ENCODE results near the gene CLSTN2.

- TF ChIP-seq, protein P1, sequence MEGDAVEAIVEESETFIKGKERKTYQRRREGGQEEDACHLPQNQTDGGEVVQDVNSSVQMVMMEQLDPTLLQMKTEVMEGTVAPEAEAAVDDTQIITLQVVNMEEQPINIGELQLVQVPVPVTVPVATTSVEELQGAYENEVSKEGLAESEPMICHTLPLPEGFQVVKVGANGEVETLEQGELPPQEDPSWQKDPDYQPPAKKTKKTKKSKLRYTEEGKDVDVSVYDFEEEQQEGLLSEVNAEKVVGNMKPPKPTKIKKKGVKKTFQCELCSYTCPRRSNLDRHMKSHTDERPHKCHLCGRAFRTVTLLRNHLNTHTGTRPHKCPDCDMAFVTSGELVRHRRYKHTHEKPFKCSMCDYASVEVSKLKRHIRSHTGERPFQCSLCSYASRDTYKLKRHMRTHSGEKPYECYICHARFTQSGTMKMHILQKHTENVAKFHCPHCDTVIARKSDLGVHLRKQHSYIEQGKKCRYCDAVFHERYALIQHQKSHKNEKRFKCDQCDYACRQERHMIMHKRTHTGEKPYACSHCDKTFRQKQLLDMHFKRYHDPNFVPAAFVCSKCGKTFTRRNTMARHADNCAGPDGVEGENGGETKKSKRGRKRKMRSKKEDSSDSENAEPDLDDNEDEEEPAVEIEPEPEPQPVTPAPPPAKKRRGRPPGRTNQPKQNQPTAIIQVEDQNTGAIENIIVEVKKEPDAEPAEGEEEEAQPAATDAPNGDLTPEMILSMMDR (conservative IDR thresholded peaks at IDR 0.05; ENCODE audit: low read depth, low read length), result no peak
- TF ChIP-seq USF2 (IDR thresholded peaks at IDR 0.05; ENCODE audit: low read depth, low read length), result no peak
- TF ChIP-seq MXI1 (IDR thresholded peaks at IDR 0.05; ENCODE audit: borderline replicate concordance, low read depth, low read length), result no peak
- no peak for TF ChIP-seq MAFK (IDR thresholded peaks at IDR 0.05; ENCODE audit: low read depth, low read length)
- no peak for TF ChIP-seq POLR2A (IDR thresholded peaks at IDR 0.05; ENCODE audit: low read depth, low read length)
- TF ChIP-seq BHLHE40 (IDR thresholded peaks at IDR 0.05; ENCODE audit: low read depth, low read length), result no peak
- no peak for TF ChIP-seq CEBPB (IDR thresholded peaks at IDR 0.05; ENCODE audit: low read depth, low read length)
- no peak for TF ChIP-seq RAD21 (IDR thresholded peaks at IDR 0.05; ENCODE audit: low read length)
- no peak for TF ChIP-seq NFE2L2 (IDR thresholded peaks at IDR 0.05; ENCODE audit: low read depth, low read length)
- TF ChIP-seq FOS (IDR thresholded peaks at IDR 0.05; ENCODE audit: low read depth, low read length), result no peak
- no peak for TF ChIP-seq RFX5 (IDR thresholded peaks at IDR 0.05; ENCODE audit: low read depth, low read length)
- no peak for TF ChIP-seq SMC3 (IDR thresholded peaks at IDR 0.05; ENCODE audit: low read depth, low read length)
- TF ChIP-seq, protein P2, sequence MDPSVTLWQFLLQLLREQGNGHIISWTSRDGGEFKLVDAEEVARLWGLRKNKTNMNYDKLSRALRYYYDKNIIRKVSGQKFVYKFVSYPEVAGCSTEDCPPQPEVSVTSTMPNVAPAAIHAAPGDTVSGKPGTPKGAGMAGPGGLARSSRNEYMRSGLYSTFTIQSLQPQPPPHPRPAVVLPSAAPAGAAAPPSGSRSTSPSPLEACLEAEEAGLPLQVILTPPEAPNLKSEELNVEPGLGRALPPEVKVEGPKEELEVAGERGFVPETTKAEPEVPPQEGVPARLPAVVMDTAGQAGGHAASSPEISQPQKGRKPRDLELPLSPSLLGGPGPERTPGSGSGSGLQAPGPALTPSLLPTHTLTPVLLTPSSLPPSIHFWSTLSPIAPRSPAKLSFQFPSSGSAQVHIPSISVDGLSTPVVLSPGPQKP (IDR thresholded peaks at IDR 0.05; ENCODE audit: borderline replicate concordance, low read depth, low read length), result no peak
- TF ChIP-seq RCOR1 (IDR thresholded peaks at IDR 0.05; ENCODE audit: insufficient replicate concordance, low read length), result no peak
Observed at GRCh38 chr3:140505876-140506275, 570.9 kb downstream of the CLSTN2 start.

Data from IMR-90 (cell line).